ENCODE results near the gene SBNO2. TPM values are rescaled to one million over a fixed set of nuclear protein-coding genes. Genes with fewer than 3 reads are reported as not detected.

SBNO2 gene
- total and polyA plus RNA-seq, 9 of the 15 experiments (the other 6 are each of a cell fraction or from before 2014, with no cell fraction given), result 0.01 to 46.2 (median 6.7) TPM

- TF ChIP-seq HES1 (IDR thresholded peaks at IDR 0.05; ENCODE audit: low read depth) (no peak), NFRKB (IDR thresholded peaks at IDR 0.05; ENCODE audit: low read depth) (no peak), ZNF592 (IDR thresholded peaks at IDR 0.05) (peak; percentile 52), ZNF311 (CRISPR knock-in tag; IDR thresholded peaks at IDR 0.05) (no peak), BRD4 (IDR thresholded peaks at IDR 0.05) (no peak), C11orf30 (IDR thresholded peaks at IDR 0.05; ENCODE audit: low read depth) (no peak), SMAD2 (IDR thresholded peaks at IDR 0.05; ENCODE audit: low read depth, low read length) (no peak), POLR2H (tag; IDR thresholded peaks at IDR 0.05; ENCODE audit: low read depth) (no peak), TFAM (CRISPR knock-in tag; conservative IDR thresholded peaks at IDR 0.05) (no peak), EP300 (IDR thresholded peaks at IDR 0.05; ENCODE audit: low read length) (peak; percentile 59), MGA (IDR thresholded peaks at IDR 0.05) (no peak)
Observed at GRCh38 chr19:1073063-1073955, 100.8 kb downstream of the SBNO2 start (continued).
